Activated naive CD4-positive, alpha-beta T cell treated with anti-CD3 and anti-CD28 coated beads, Interleukin-2, amount 10 ng/mL, durations not matched to agents 7 days and 5 days (primary cell): ENCODE results near the gene MBD6.
"Not testable (repeated sequence)": the region's sequence is repeated elsewhere in the genome, so short reads cannot be mapped to it uniquely, and the experiment has no call there.

Experiments
- CTCF ChIA-PET: fragments of 350-600 bp; sonication (Branson Sonifier 250); formaldehyde crosslinking; loops from one replicate; lab custom pipeline; 2021; ENCODE audit warnings: antibody characterized with exemption; lab: Charles Lee
- DNase-seq: peaks from one replicate; pipeline ENCODE4 v3.0.0-alpha.2; 2020
- H3K27ac Mint-ChIP-seq: one replicate; pipeline ENCODE4 v1.8.0; 2021; ENCODE audit warnings: mild to moderate bottlenecking, moderate library complexity, mixed read lengths
- H3K27me3 Mint-ChIP-seq: one replicate; pipeline ENCODE4 v1.8.0; 2021; ENCODE audit warnings: mild to moderate bottlenecking, mixed read lengths
- H3K36me3 Mint-ChIP-seq: one replicate; pipeline ENCODE4 v1.8.0; 2021; ENCODE audit warnings: mixed read lengths
- H3K4me1 Mint-ChIP-seq: one replicate; pipeline ENCODE4 v1.8.0; 2021; ENCODE audit warnings: mixed read lengths
- H3K4me3 Mint-ChIP-seq: one replicate; pipeline ENCODE4 v1.8.0; 2021; ENCODE audit warnings: mild to moderate bottlenecking, moderate library complexity, mixed read lengths
- H3K9me3 Mint-ChIP-seq: one replicate; pipeline ENCODE4 v1.8.0; 2021; ENCODE audit warnings: mixed read lengths

Gene MBD6

GRCh38 chr12:57479376-57480115, 43.1 kb upstream of the MBD6 start, which contains the start of gene ARHGAP9:
TSS of gene ARHGAP9 (minus strand) at chr12:57479866. CDS start at chr12:57479406, 460 bp downstream.
- CTCF ChIA-PET = interaction anchor here (0.9 to 6.2 kb wide), 5 partner anchors 8 to 24 kb away, joined by 3 to 67 read pairs (median 6); no protein-coding TSS in a partner anchor
- DNase-seq = peak; percentile 73
- H3K4me1 Mint-ChIP-seq = peaks cover 56% of the 10 kb centered on the region

GRCh38 chr12:57481671-57482070, 41.0 kb upstream of the MBD6 start:
- Mint-ChIP-seq H3K4me1 (peaks cover 42% of the 10 kb centered on the region), H3K27me3 (no peaks in the 10 kb centered on the region)

More at GRCh38 chr12:57479376-57480115, 43.1 kb upstream of the MBD6 start, which contains the start of gene ARHGAP9:
- Mint-ChIP-seq H3K36me3 (peaks cover 22% of the 10 kb centered on the region), H3K27me3 (no peaks in the 10 kb centered on the region), H3K27ac (peak within 1 kb of the TSS; percentile 99), H3K9me3 (no peaks in the 10 kb centered on the region), H3K4me3 (peak within 1 kb of the TSS; percentile 99)

GRCh38 chr12:57483466-57483865, 39.2 kb upstream of the MBD6 start:
- Mint-ChIP-seq H3K4me1 (peaks cover 43% of the 10 kb centered on the region), H3K27ac (no peak overlapping the region), H3K4me3 (no peak overlapping the region), H3K36me3 (peaks cover 7% of the 10 kb centered on the region), H3K27me3 (no peaks in the 10 kb centered on the region), H3K9me3 (no peaks in the 10 kb centered on the region)
- CTCF ChIA-PET = no interaction called here
- DNase-seq = no peak

More at GRCh38 chr12:57481671-57482070, 41.0 kb upstream of the MBD6 start:
- Mint-ChIP-seq H3K9me3 (no peaks in the 10 kb centered on the region), H3K27ac (peak overlapping the region; percentile 76), H3K36me3 (peaks cover 8% of the 10 kb centered on the region), H3K4me3 (no peak overlapping the region)
- CTCF ChIA-PET = no interaction called here
- DNase-seq = no peak

DNA sequence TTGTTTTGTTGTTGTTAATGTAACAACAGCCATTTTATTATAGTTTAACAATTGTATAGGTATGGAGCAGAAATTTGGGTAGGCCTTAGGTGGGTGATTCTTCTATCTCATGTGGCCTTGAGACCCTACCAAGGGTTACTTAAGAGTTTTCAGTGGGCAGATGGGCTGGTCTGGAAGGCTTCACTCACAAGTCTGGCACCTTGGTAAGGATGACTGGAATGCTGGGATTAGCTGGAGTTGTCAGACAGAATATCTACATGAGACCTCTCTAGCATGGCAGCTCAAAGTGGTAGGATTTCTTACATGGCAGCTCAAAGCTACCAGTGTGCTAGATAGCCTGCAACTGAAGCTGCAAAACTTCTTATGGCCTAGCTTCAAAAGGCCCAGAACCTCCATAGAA, 36.9 kb upstream of the MBD6 start:
- no peak overlapping the region for H3K27ac Mint-ChIP-seq
- DNase-seq = no peak
- H3K27me3 Mint-ChIP-seq = no peaks in the 10 kb centered on the region
- H3K4me1 Mint-ChIP-seq = peaks cover 35% of the 10 kb centered on the region
- CTCF ChIA-PET = interaction anchor here (0.9 to 2.2 kb wide), 2 partner anchors 9 to 34 kb away, joined by 3 to 13 read pairs; no protein-coding TSS in a partner anchor
- no peak overlapping the region for H3K4me3 Mint-ChIP-seq
- peaks cover 23% of the 10 kb centered on the region for H3K36me3 Mint-ChIP-seq
- no peaks in the 10 kb centered on the region for H3K9me3 Mint-ChIP-seq

DNA sequence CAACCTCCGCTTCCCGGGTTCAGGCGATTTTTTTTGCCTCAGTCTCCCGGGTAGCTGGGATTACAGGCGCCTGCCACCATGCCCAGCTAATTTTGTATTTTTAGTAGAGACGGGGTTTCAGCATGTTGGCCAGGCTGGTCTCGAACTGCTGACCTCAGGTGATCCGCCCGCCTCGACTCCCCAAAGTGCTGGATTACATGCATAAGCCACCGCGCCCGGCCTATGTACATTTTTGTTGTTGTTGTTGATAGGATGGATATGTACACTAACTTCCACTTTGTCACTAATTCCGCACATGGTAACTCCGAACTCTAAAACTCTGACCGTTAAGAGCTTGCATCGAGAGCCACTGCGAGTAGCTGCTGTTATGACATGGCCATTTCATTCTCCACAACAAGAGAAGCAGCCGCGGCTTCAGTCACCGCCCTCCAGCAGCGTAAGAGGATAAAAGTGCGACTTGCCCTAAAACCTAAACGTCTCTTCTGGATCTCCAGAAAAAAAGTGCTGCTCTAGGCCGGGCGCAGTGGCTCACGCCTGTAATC, 35.5 kb upstream of the MBD6 start:
- Mint-ChIP-seq H3K27ac (peak overlapping the region; percentile 90), H3K4me1 (peaks cover 28% of the 10 kb centered on the region), H3K27me3 (no peaks in the 10 kb centered on the region), H3K36me3 (peaks cover 29% of the 10 kb centered on the region), H3K4me3 (peak overlapping the region; percentile 83), H3K9me3 (no peaks in the 10 kb centered on the region)
- no peak for DNase-seq
- CTCF ChIA-PET = interaction anchor here (1.0 to 2.2 kb wide), 2 partner anchors 8 to 10 kb away, joined by 6 to 13 read pairs; no protein-coding TSS in a partner anchor

- Mint-ChIP-seq H3K4me3 (peak within 1 kb of the TSS; percentile 83), H3K9me3 (no peaks in the 10 kb centered on the region), H3K27me3 (no peaks in the 10 kb centered on the region), H3K4me1 (peaks cover 31% of the 10 kb centered on the region), H3K36me3 (peaks cover 33% of the 10 kb centered on the region), H3K27ac (peak within 1 kb of the TSS; percentile 90)
- DNase-seq = peak; percentile 96
- CTCF ChIA-PET = interaction anchor here (1.0 to 3.8 kb wide), 3 partner anchors 9 to 11 kb away, joined by 6 to 15 read pairs (median 13); no protein-coding TSS in a partner anchor
Measured at GRCh38 chr12:57487597-57488401, 34.8 kb upstream of the MBD6 start, which contains the start of gene MARS1. TSS of gene MARS1 (plus strand) at chr12:57488068. CDS start at chr12:57488091, 23 bp downstream.

DNA sequence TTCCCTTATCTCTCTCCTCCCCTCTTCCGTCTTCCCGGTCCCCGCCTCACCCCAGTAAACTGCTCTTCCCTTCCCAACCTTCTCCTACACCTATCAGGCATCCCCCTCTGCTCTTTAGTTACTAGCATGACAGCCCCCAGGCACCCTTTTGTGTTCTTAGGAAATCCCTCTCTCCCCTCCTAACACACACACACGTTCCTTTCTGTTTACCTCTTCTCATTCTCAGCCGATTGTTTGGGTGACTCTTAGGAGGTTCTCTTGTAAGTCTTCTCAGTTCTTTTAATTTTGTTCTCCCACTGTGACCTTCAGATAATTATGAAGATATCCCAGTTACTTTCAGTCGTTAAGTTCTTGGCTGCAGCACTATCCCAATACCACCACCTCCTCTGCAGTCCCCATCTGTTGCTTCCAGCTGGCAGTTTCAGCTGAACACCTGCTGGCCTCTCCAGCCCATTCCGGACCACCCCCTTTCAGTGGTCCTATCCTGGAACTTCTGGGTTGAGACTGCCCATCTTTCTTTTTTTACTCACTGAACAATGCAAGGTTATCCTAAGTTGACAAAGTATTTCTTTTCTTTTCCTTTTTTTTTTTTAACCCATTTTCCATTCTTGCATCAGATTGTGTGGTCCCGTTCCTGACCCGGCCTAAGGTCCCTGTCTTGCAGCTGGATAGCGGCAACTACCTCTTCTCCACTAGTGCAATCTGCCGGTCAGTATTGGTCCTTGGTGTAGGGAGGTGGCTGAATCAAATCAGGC, 34.0 kb upstream of the MBD6 start:
- Mint-ChIP-seq H3K4me3 (peak overlapping the region; percentile 83), H3K4me1 (peaks cover 34% of the 10 kb centered on the region), H3K27me3 (no peaks in the 10 kb centered on the region), H3K9me3 (no peaks in the 10 kb centered on the region), H3K27ac (peak overlapping the region; percentile 90), H3K36me3 (peaks cover 35% of the 10 kb centered on the region)
- no peak for DNase-seq
- CTCF ChIA-PET = interaction anchor here (3.8 kb wide), 1 partner anchor 12 kb away, joined by 15 read pairs; no protein-coding TSS in a partner anchor

GRCh38 chr12:57489157-57489641, 33.4 kb upstream of the MBD6 start:
- Mint-ChIP-seq H3K9me3 (no peaks in the 10 kb centered on the region), H3K27me3 (no peaks in the 10 kb centered on the region), H3K4me1 (peaks cover 34% of the 10 kb centered on the region), H3K4me3 (peak overlapping the region; percentile 83), H3K27ac (peak overlapping the region; percentile 90), H3K36me3 (peaks cover 35% of the 10 kb centered on the region)
- CTCF ChIA-PET = interaction anchor here (3.8 kb wide), 1 partner anchor 12 kb away, joined by 15 read pairs; no protein-coding TSS in a partner anchor
- DNase-seq = no peak

GRCh38 chr12:57490126-57490525, 32.5 kb upstream of the MBD6 start:
- Mint-ChIP-seq H3K9me3 (no peaks in the 10 kb centered on the region), H3K27me3 (no peaks in the 10 kb centered on the region), H3K4me1 (peaks cover 34% of the 10 kb centered on the region), H3K4me3 (no peak overlapping the region), H3K27ac (peak overlapping the region; percentile 90), H3K36me3 (peaks cover 35% of the 10 kb centered on the region)
- CTCF ChIA-PET = interaction anchor here (3.8 kb wide), 1 partner anchor 13 kb away, joined by 15 read pairs; no protein-coding TSS in a partner anchor
- no peak for DNase-seq

DNA sequence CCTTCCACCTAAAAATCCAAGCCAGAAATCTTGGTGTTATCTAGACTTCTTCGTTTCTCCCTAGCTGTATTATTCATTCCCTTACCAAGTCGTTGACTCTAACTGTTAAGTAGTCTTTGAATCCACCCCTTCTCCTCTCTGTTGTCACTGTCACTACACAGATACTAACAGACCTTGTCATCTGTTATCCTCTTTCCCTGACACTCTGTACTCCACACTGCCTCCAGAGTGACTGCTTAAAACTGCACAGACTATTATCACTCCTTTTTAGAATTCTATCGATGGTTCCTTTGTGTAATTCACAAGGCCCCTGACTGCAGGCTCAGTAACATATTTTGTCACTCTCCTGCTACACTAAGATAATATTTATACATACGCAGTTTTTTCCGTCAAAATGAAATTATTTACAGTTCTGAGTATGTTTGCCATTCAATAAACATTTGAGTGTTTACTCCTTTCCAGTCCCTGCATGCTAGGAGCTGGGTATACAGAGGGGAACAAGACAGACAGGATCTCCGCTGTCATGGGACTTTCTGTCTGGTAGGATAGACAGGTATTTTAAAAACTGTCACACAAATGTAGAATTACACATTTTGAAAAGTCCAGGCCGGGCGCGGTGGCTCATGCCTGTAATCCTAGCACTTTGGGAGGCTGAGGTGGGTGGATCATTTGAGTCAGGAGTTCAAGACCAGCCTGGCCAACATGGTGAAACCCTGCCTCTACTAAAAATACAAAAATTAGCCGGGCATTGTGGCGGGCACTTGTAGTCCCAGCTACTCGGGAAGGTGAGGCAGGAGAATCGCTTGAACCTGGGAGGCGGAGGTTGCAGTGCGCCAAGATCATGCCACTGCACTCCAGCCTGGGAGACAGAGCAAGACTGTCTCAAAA, 31.0 kb upstream of the MBD6 start:
- H3K36me3 Mint-ChIP-seq = peaks cover 42% of the 10 kb centered on the region
- peak overlapping the region; percentile 84 for H3K27ac Mint-ChIP-seq
- peaks cover 34% of the 10 kb centered on the region for H3K4me1 Mint-ChIP-seq
- no peaks in the 10 kb centered on the region for H3K9me3 Mint-ChIP-seq
- H3K4me3 Mint-ChIP-seq = no peak overlapping the region
- CTCF ChIA-PET = interaction anchor here (1.0 to 3.8 kb wide), 2 partner anchors 14 to 15 kb away, joined by 4 to 15 read pairs; no protein-coding TSS in a partner anchor
- no peak for DNase-seq
- no peaks in the 10 kb centered on the region for H3K27me3 Mint-ChIP-seq

- peaks cover 47% of the 10 kb centered on the region for H3K36me3 Mint-ChIP-seq
- H3K4me3 Mint-ChIP-seq, H3K9me3 Mint-ChIP-seq, H3K27me3 Mint-ChIP-seq, DNase-seq, H3K27ac Mint-ChIP-seq, CTCF ChIA-PET: not testable (repeated sequence)
- H3K4me1 Mint-ChIP-seq = peaks cover 11% of the 10 kb centered on the region
Measured at GRCh38 chr12:57495051-57495701, 27.4 kb upstream of the MBD6 start.

GRCh38 chr12:57496822-57497221, 25.8 kb upstream of the MBD6 start:
- DNase-seq = no peak
- no peaks in the 10 kb centered on the region for H3K27me3 Mint-ChIP-seq
- no peak overlapping the region for H3K27ac Mint-ChIP-seq
- CTCF ChIA-PET = interaction anchor here (0.6 kb wide), 1 partner anchor 58 kb away, joined by 3 read pairs; no protein-coding TSS in a partner anchor
- H3K9me3 Mint-ChIP-seq = no peaks in the 10 kb centered on the region
- H3K4me1 Mint-ChIP-seq = peaks cover 6% of the 10 kb centered on the region
- no peak overlapping the region for H3K4me3 Mint-ChIP-seq
- peaks cover 49% of the 10 kb centered on the region for H3K36me3 Mint-ChIP-seq
